NB4 (cell line): Measurements from ENCODE around the gene ARAP2.

Source experiments
- MYC ChIP-seq: IDR thresholded peaks from 2 replicates; pipeline ENCODE4 v1.6.1; 2011; ENCODE audit warnings: low read depth, low read length
- POLR2A ChIP-seq: IDR thresholded peaks from 2 replicates; pipeline ENCODE4 v1.6.1; 2011; ENCODE audit warnings: mild to moderate bottlenecking; ENCODE audit not compliant: insufficient read length; ENCODE audit errors: extremely low read depth
- TF ChIP-seq, protein P1 (sequence below): IDR thresholded peaks from one replicate; pipeline ENCODE4 v1.5.1; 2012; ENCODE audit warnings: low read depth, low read length
- TF ChIP-seq, protein P2 (sequence below): IDR thresholded peaks from 2 replicates; pipeline ENCODE4 v1.6.1; 2011; ENCODE audit warnings: low read depth, low read length

DNA sequence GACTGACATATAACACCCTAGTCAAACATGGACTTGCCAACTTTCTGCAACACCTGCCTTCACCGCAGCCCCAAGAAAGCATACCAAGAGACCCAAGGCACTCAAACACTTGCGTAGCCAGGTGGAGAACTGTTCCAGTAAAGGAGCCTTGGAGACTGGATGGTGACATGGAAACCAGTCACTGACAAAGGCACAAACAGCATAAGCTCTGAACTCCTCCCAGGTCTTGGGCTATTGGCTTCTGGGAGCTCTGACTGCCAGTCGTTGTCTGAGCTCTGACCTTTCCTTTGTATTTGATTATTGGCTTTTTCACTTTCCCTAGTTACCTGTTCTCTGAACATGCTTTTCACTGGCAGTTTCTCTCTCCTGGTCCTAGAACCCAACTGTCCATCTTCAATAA lies 38.3 kb downstream of the ARAP2 start:
- no peak for TF ChIP-seq POLR2A
- TF ChIP-seq, protein P1, sequence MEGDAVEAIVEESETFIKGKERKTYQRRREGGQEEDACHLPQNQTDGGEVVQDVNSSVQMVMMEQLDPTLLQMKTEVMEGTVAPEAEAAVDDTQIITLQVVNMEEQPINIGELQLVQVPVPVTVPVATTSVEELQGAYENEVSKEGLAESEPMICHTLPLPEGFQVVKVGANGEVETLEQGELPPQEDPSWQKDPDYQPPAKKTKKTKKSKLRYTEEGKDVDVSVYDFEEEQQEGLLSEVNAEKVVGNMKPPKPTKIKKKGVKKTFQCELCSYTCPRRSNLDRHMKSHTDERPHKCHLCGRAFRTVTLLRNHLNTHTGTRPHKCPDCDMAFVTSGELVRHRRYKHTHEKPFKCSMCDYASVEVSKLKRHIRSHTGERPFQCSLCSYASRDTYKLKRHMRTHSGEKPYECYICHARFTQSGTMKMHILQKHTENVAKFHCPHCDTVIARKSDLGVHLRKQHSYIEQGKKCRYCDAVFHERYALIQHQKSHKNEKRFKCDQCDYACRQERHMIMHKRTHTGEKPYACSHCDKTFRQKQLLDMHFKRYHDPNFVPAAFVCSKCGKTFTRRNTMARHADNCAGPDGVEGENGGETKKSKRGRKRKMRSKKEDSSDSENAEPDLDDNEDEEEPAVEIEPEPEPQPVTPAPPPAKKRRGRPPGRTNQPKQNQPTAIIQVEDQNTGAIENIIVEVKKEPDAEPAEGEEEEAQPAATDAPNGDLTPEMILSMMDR, result no peak
- TF ChIP-seq, protein P2, sequence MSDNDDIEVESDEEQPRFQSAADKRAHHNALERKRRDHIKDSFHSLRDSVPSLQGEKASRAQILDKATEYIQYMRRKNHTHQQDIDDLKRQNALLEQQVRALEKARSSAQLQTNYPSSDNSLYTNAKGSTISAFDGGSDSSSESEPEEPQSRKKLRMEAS, result no peak
- TF ChIP-seq MYC, result no peak
